Effector memory CD4-positive, alpha-beta T cell (primary cell): ENCODE results near the gene APPBP2.
"Not testable (repeated sequence)": the region's sequence is repeated elsewhere in the genome, so short reads cannot be mapped to it uniquely, and the experiment has no call there.

Experiments used
- DNase-seq, 3 donors: peaks; one replicate each; pipeline ENCODE4 v3.0.0-alpha.2; 2020
- H3K27ac ChIP-seq: 2 replicates; pipeline ENCODE4 v1.7.0; 2013; ENCODE audit warnings: mild to moderate bottlenecking, low read length, moderate library complexity; ENCODE audit not compliant: insufficient read depth, poor library complexity, severe bottlenecking
- H3K27me3 ChIP-seq: replicated peaks from 2 replicates; pipeline ENCODE4 v1.7.0; 2013; ENCODE audit warnings: mild to moderate bottlenecking, low read length; ENCODE audit not compliant: insufficient read depth, control insufficient read depth, poor library complexity, severe bottlenecking
- H3K36me3 ChIP-seq: 2 replicates; pipeline ENCODE4 v1.7.0; 2013; ENCODE audit warnings: mild to moderate bottlenecking, low read length, moderate library complexity; ENCODE audit not compliant: control insufficient read depth, insufficient read depth
- H3K4me1 ChIP-seq: 2 replicates; pipeline ENCODE4 v1.7.0; 2013; ENCODE audit warnings: low read length, mild to moderate bottlenecking; ENCODE audit not compliant: control insufficient read depth, insufficient read depth, poor library complexity, severe bottlenecking
- H3K4me3 ChIP-seq: 2 replicates; pipeline ENCODE4 v1.7.0; 2013; ENCODE audit warnings: low read length, low read depth, mild to moderate bottlenecking; ENCODE audit not compliant: insufficient read depth, poor library complexity, severe bottlenecking
- H3K9me3 ChIP-seq: 2 replicates; pipeline ENCODE4 v1.7.0; 2013; ENCODE audit warnings: mild to moderate bottlenecking, low read length, moderate library complexity; ENCODE audit not compliant: control insufficient read depth

The APPBP2 gene

DNA sequence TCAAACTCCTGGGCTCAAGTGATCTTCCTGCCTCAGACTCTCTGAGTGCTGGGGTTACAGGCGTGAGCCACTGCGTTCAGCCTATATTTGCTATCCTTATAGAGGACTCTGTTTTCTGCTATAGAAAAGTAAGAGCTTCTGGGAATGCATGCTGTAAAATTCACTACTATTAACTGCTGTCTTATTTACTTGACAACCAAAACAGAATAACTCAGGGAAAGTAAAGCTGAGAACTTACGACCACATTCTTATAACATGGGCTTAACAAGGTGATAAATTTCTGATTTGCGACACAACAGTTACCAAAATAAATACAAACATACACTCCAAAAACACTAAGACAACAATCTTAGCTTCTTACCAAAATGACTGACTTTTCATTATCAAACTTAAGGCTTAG, 23.9 kb downstream of the APPBP2 start:
- peaks cover 19% of the 10 kb centered on the region for H3K36me3 ChIP-seq
- DNase-seq, result no peak

GRCh38 chr17:60501589-60501988, 24.5 kb downstream of the APPBP2 start:
- DNase-seq, result no peak
- Histone ChIP-seq H3K4me1 (no peaks in the 10 kb centered on the region), H3K27ac (no peak overlapping the region), H3K9me3 (no peaks in the 10 kb centered on the region), H3K4me3 (no peak overlapping the region), H3K27me3 (no peaks in the 10 kb centered on the region), H3K36me3 (peaks cover 24% of the 10 kb centered on the region)

More for the DNA sequence above, 23.9 kb downstream of the APPBP2 start:
- Histone ChIP-seq H3K4me1 (no peaks in the 10 kb centered on the region), H3K27ac (no peak overlapping the region), H3K27me3 (no peaks in the 10 kb centered on the region), H3K9me3 (no peaks in the 10 kb centered on the region), H3K4me3 (no peak overlapping the region)

DNA sequence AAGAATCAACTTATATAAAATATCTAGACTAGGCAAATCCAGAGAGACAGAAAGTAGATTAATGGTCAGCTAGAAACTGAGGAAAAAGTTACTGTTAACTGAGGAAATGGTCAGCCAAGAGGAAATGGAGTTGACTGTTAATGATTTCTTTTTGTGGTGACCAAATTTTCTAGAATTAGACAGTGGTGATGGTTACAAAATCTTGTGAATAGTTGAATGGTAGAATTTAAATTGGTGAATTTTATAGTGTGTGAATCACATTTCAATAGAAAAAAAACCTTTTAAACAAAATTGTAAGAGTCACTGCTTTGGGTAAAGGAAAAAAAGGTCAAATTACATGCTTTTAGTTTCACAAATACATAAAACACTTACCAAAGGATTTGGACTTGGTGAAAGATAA, 30.0 kb downstream of the APPBP2 start:
- Histone ChIP-seq H3K9me3 (no peaks in the 10 kb centered on the region), H3K27me3 (no peaks in the 10 kb centered on the region), H3K4me1 (no peaks in the 10 kb centered on the region), H3K36me3 (peaks cover 58% of the 10 kb centered on the region), H3K4me3 (no peak overlapping the region), H3K27ac (no peak overlapping the region)
- no peak for DNase-seq

GRCh38 chr17:60495260-60495659, 30.8 kb downstream of the APPBP2 start:
- Histone ChIP-seq H3K4me1 (no peaks in the 10 kb centered on the region), H3K36me3 (peaks cover 58% of the 10 kb centered on the region), H3K27ac (no peak overlapping the region)

DNA sequence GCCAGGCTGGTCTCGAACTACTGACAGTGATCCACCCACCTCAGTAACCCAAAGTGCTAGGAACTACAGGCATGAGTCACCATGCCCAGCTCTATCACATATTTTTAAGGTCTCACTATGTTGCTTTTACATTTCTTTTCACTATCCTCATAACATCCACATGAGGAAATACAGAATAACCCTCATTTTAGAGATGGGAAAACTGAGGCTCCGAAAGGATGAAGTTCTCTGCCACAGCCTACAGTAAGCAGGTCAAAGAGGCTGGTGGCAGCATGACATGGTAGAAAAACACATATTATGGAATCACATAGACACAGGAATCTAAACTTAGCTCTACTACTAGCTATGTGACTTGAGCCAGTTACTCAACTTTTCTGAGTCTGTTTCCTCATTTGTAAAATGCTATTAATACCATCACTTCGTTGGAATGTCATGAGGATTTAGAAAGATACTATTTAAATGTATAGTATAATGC, 32.2 kb downstream of the APPBP2 start:
- DNase-seq, result no peak
- peaks cover 50% of the 10 kb centered on the region for H3K36me3 ChIP-seq
- no peak overlapping the region for H3K27ac ChIP-seq
- H3K4me3 ChIP-seq, result no peak overlapping the region
- no peaks in the 10 kb centered on the region for H3K27me3 ChIP-seq
- H3K9me3 ChIP-seq, result no peaks in the 10 kb centered on the region
- H3K4me1 ChIP-seq, result no peaks in the 10 kb centered on the region

More at GRCh38 chr17:60495260-60495659, 30.8 kb downstream of the APPBP2 start:
- Histone ChIP-seq H3K27me3 (no peaks in the 10 kb centered on the region), H3K9me3 (no peaks in the 10 kb centered on the region), H3K4me3 (no peak overlapping the region)
- no peak for DNase-seq

DNA sequence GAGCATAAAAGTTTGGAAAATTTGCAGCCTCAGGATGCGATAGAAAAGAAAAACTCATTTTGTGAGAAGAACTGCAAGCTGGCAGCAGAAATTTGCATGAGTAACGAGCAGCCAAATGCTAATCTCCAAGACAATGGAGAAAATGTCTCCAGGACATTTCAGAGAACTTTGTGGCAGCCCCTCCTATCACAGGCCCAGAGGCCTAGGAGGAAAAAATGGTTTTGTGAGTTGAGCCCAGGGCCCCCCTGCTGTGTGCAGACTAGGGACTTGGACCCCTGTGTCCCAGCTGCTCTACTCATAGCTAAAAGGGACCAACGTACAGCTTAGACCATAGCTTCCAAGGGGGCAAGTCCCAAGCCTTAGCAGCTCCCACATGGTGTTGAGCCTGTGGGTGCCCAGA, 34.3 kb downstream of the APPBP2 start:
- H3K36me3 ChIP-seq, result peaks cover 40% of the 10 kb centered on the region
- H3K9me3 ChIP-seq, result no peaks in the 10 kb centered on the region
- H3K27ac ChIP-seq, result no peak overlapping the region
- H3K4me3 ChIP-seq, result no peak overlapping the region
- H3K4me1 ChIP-seq, result no peaks in the 10 kb centered on the region
- DNase-seq, result no peak
- no peaks in the 10 kb centered on the region for H3K27me3 ChIP-seq

DNA sequence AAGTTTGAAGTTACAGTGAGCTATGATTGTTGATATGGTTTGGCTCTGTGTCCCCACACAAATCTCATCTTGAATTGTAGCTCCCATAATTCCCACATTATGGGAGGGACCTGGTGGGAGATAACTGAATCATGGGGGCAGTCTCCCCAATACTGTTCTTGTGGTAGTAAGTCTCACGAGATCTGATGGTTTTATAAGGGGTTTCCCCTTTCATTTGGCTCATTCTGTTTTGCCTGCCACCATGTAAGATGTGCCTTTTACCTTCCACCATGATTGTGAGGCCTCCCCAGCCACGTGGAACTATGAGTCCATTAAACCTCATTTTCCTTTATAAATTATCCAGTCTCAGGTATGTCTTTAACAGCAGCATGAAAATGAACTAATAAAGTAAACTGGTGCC, 35.4 kb downstream of the APPBP2 start:
- not testable (repeated sequence) for H3K4me1 ChIP-seq, H3K27ac ChIP-seq, H3K9me3 ChIP-seq, H3K27me3 ChIP-seq, H3K4me3 ChIP-seq, DNase-seq
- H3K36me3 ChIP-seq, result peaks cover 39% of the 10 kb centered on the region

GRCh38 chr17:60481604-60482003, 44.4 kb downstream of the APPBP2 start:
- Histone ChIP-seq H3K36me3 (peaks cover 4% of the 10 kb centered on the region), H3K27ac (no peak overlapping the region), H3K9me3 (no peaks in the 10 kb centered on the region), H3K4me1 (no peaks in the 10 kb centered on the region), H3K27me3 (no peaks in the 10 kb centered on the region), H3K4me3 (no peak overlapping the region)
- no peak for DNase-seq

DNA sequence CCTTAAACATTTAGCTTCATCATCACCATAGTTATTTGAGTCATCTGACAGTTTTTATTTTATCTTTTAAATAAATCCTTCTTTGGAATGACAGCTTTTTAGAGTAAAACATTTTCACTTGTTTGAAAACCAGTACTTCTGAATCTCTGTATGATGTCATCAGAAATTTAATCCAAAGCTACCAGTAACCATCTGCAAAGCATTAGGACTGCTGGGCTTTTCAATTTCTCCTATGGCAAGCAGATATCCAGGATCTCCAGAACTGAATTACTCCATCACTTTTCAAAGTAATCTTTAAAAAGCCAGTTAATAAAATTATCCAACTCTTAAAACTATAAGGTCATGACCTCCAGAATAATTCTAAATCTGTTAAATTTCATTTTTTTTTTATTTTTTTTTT, 52.3 kb downstream of the APPBP2 start:
- H3K4me3 ChIP-seq, result no peak overlapping the region
- no peak overlapping the region for H3K27ac ChIP-seq
- no peaks in the 10 kb centered on the region for H3K9me3 ChIP-seq
- peaks cover 5% of the 10 kb centered on the region for H3K36me3 ChIP-seq
- DNase-seq, result no peak
- H3K27me3 ChIP-seq, result no peaks in the 10 kb centered on the region
- no peaks in the 10 kb centered on the region for H3K4me1 ChIP-seq

DNA sequence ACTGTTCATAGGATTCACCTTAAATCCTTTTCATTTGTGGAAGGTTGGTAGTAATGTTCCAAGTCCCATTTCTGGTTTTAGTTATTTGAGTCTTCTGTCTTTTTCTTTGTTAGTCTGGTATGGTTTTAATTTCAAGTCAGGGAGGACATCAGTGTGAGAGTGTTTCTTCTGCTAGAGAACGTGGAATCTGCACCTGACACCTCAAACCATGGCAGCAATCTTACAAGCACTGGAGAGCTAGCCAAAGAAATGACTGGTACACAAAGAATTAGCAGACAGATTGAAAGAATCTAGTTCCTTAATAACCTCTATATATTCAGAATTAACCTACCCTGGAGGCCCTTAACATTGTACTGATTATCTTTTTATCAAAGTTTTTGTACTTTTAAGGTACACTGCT, 53.6 kb downstream of the APPBP2 start:
- Histone ChIP-seq H3K9me3 (no peaks in the 10 kb centered on the region), H3K36me3 (peaks cover 4% of the 10 kb centered on the region), H3K4me3 (no peak overlapping the region), H3K27me3 (no peaks in the 10 kb centered on the region), H3K4me1 (no peaks in the 10 kb centered on the region), H3K27ac (no peak overlapping the region)
- DNase-seq, result no peak

DNA sequence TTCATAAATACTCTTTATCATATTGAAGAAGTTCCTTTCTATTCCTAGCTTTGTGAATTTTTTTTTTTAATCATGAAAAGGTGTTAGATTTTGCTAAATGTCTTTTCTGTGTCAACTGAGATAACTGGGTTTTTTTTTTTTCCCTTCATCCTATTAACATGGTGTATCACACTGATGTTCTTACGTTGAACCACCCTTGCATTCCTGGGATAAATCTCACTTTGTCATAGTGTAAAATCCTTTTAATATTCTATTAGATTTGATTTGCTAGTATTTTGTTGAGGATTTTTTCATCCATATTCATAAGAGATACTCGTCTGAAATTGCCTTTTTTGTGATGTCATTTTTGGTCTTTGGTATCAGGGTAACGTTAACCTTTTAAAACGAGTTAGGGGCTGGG, 54.6 kb downstream of the APPBP2 start:
- Histone ChIP-seq H3K27ac (no peak overlapping the region), H3K4me3 (no peak overlapping the region), H3K4me1 (no peaks in the 10 kb centered on the region), H3K36me3 (peaks cover 4% of the 10 kb centered on the region), H3K9me3 (no peaks in the 10 kb centered on the region), H3K27me3 (no peaks in the 10 kb centered on the region)
- DNase-seq, result no peak
